ENCODE results near the gene CHST12. TPM values are rescaled to one million over a fixed set of nuclear protein-coding genes. Genes with fewer than 3 reads are reported as not detected.
A peak's percentile ranks its signal among the peaks of the same experiment; 100 is the strongest.

CHST12 gene
- total RNA-seq, 3 donors from 2014 or later = 6.2 to 15.0 (median 7.2) TPM

GRCh38 chr7:2488681-2489080 is 85.3 kb downstream of the CHST12 start:
- intact Hi-C loops (cut with DNase I; ENCODE audit: low total_unique reads) = no loop called here
- Histone ChIP-seq H3K9me3 (no peaks in the 10 kb centered on the region), H3K4me1 (peaks cover 6 to 12% of the 10 kb centered on the region in 2 donors), H3K4me3 (no peak overlapping the region), H3K27ac (peak overlapping the region in 1 of 2 donors; percentile 92), H3K36me3 (no peaks in the 10 kb centered on the region), H3K27me3 (no peaks in the 10 kb centered on the region)
- no peak for DNase-seq (ENCODE audit: low spot score in 2 of 2)
- TF ChIP-seq POLR2AphosphoS5 (IDR thresholded peaks at IDR 0.05) (no peak), POLR2A (IDR thresholded peaks at IDR 0.05) (no peak), CTCF (IDR thresholded peaks at IDR 0.05) (no peak)

GRCh38 chr7:2490181-2490651 is 86.8 kb downstream of the CHST12 start:
- H3K27ac ChIP-seq = peak overlapping the region; percentile 60 to 92
- TF ChIP-seq CTCF (IDR thresholded peaks at IDR 0.05) (no peak), POLR2A (IDR thresholded peaks at IDR 0.05) (no peak), POLR2AphosphoS5 (IDR thresholded peaks at IDR 0.05) (no peak)
- H3K4me1 ChIP-seq = peaks cover 6 to 16% of the 10 kb centered on the region in 2 donors
- H3K36me3 ChIP-seq = no peaks in the 10 kb centered on the region
- DNase-seq (ENCODE audit: low spot score in 2 of 2) = no peak
- no peaks in the 10 kb centered on the region for H3K9me3 ChIP-seq
- H3K4me3 ChIP-seq = no peak overlapping the region
- no peaks in the 10 kb centered on the region for H3K27me3 ChIP-seq
- intact Hi-C loops (cut with DNase I; ENCODE audit: low total_unique reads) = no loop called here

- no peaks in the 10 kb centered on the region for H3K27me3 ChIP-seq
- TF ChIP-seq POLR2A (IDR thresholded peaks at IDR 0.05) (no peak), CTCF (IDR thresholded peaks at IDR 0.05) (no peak), POLR2AphosphoS5 (IDR thresholded peaks at IDR 0.05) (no peak)
These were observed 88.6 kb downstream of the CHST12 start for GRCh38 chr7:2492038-2492437.

GRCh38 chr7:2493205-2494164 is 90.1 kb downstream of the CHST12 start:
- DNase-seq (ENCODE audit: low spot score in 2 of 2) = no peak
- H3K36me3 ChIP-seq = no peaks in the 10 kb centered on the region
- no peaks in the 10 kb centered on the region for H3K9me3 ChIP-seq
- peak overlapping the region in 1 of 2 donors; percentile 58 for H3K27ac ChIP-seq
- TF ChIP-seq POLR2AphosphoS5 (IDR thresholded peaks at IDR 0.05) = no peak
- H3K27me3 ChIP-seq = no peaks in the 10 kb centered on the region
- H3K4me1 ChIP-seq = peaks cover 0 to 6% of the 10 kb centered on the region in 2 donors
- intact Hi-C loops (cut with DNase I; ENCODE audit: low total_unique reads) = no loop called here
- H3K4me3 ChIP-seq = no peak overlapping the region

More at GRCh38 chr7:2492038-2492437, 88.6 kb downstream of the CHST12 start:
- H3K9me3 ChIP-seq = no peaks in the 10 kb centered on the region
- H3K4me3 ChIP-seq = no peak overlapping the region
- peaks cover 6 to 16% of the 10 kb centered on the region in 2 donors for H3K4me1 ChIP-seq
- H3K27ac ChIP-seq = no peak overlapping the region
- no peak for DNase-seq (ENCODE audit: low spot score in 2 of 2)
- H3K36me3 ChIP-seq = no peaks in the 10 kb centered on the region
- intact Hi-C loops (cut with DNase I; ENCODE audit: low total_unique reads) = no loop called here

- Histone ChIP-seq H3K4me1 (peaks cover 0 to 4% of the 10 kb centered on the region in 2 donors), H3K36me3 (no peaks in the 10 kb centered on the region), H3K27ac (no peak overlapping the region), H3K27me3 (no peaks in the 10 kb centered on the region), H3K9me3 (no peaks in the 10 kb centered on the region), H3K4me3 (no peak overlapping the region)
- intact Hi-C loops (cut with DNase I; ENCODE audit: low total_unique reads) = no loop called here
- TF ChIP-seq POLR2AphosphoS5 (IDR thresholded peaks at IDR 0.05) (no peak), POLR2A (IDR thresholded peaks at IDR 0.05) (no peak), CTCF (IDR thresholded peaks at IDR 0.05) (no peak)
- DNase-seq (ENCODE audit: low spot score in 2 of 2) = no peak
These were observed 91.0 kb downstream of the CHST12 start for GRCh38 chr7:2494191-2495130.
